B cell (primary cell): ENCODE results near the gene PTPRN2. TPM values are rescaled to one million over a fixed set of nuclear protein-coding genes. Genes with fewer than 3 reads are reported as not detected.

Experiments used
- ATAC-seq: fragments of 200-7000 bp; cut with Tn5 transposase; one replicate; pipeline ENCODE4 v1.10.0; 2021; ENCODE audit warnings: low read depth, mild to moderate bottlenecking, moderate number of reproducible peaks, moderate library complexity
- CTCF ChIA-PET: fragments of 350-600 bp; sonication (Branson Sonifier 250); formaldehyde crosslinking; loops from one replicate; lab custom pipeline; 2021; ENCODE audit warnings: antibody characterized with exemption, inconsistent platforms; lab: Charles Lee
- POLR2A ChIA-PET: fragments of 350-600 bp; sonication (Branson Sonifier 250); formaldehyde crosslinking; loops from one replicate; lab custom pipeline; 2021; ENCODE audit warnings: antibody characterized with exemption; lab: Charles Lee
- DNase-seq: peaks from one replicate; pipeline ENCODE4 v3.0.0; 2013
- H2AFZ ChIP-seq: 2 replicates; pipeline ENCODE4 v1.6.1; 2012; ENCODE audit warnings: mild to moderate bottlenecking, low read depth, low read length; ENCODE audit not compliant: insufficient read depth, poor library complexity, severe bottlenecking
- H3K27ac ChIP-seq, 2 donors: 1 replicate in 1 of 2; 2 replicates in 1 of 2; pipeline ENCODE4 v1.5.1; 2012 to 2013; ENCODE audit warnings: low read length in 2 of 2, mild to moderate bottlenecking in 2 of 2, moderate library complexity in 1 of 2
- H3K27me3 ChIP-seq, 4 experiments: fragments of 200-600 bp in 1 of 4; sonication (generic) in 1 of 4; replicated peaks in 1 of 4; 1 replicate in 2 of 4; 2 replicates in 2 of 4; pipeline versions ENCODE4 v1.6.1 to v1.7.0; 2013 to 2016; ENCODE audit warnings: low read length in 3 of 4, mild to moderate bottlenecking in 2 of 4, mixed read lengths in 1 of 4, moderate library complexity in 1 of 4; ENCODE audit not compliant: insufficient read depth in 4 of 4, control insufficient read depth in 3 of 4; ENCODE audit errors: control extremely low read depth in 1 of 4
- H3K36me3 ChIP-seq, 2 experiments: replicated peaks in 1 of 2; 1 replicate in 1 of 2; 2 replicates in 1 of 2; pipeline versions ENCODE4 v1.6.1 to v1.7.1; 2013; ENCODE audit warnings: low read length in 1 of 2; ENCODE audit not compliant: insufficient read depth in 2 of 2, control insufficient read depth in 1 of 2; ENCODE audit errors: control extremely low read depth in 1 of 2, extremely low read depth in 1 of 2
- H3K4me1 ChIP-seq, 2 donors: fragments of 200-600 bp in 1 of 2; sonication (generic) in 1 of 2; 1 replicate in 1 of 2; 2 replicates in 1 of 2; pipeline versions ENCODE4 v1.5.1 to v1.6.1; 2013 to 2017; ENCODE audit warnings: low read length in 2 of 2; ENCODE audit not compliant: control insufficient read depth in 2 of 2, insufficient read depth in 2 of 2
- H3K4me2 ChIP-seq: replicated peaks from 2 replicates; pipeline ENCODE3; 2012; ENCODE audit warnings: mild to moderate bottlenecking, low read depth, low read length; ENCODE audit not compliant: poor library complexity, severe bottlenecking
- H3K4me3 ChIP-seq, 5 experiments: fragments of 200-600 bp in 1 of 5; sonication (generic) in 1 of 5; 1 replicate in 3 of 5; 2 replicates in 2 of 5; pipeline versions ENCODE4 v1.5.1 to v1.7.0; 2011 to 2016; ENCODE audit warnings: low read length in 4 of 5, mild to moderate bottlenecking in 4 of 5, low read depth in 2 of 5, control low read depth in 1 of 5, moderate library complexity in 1 of 5; ENCODE audit not compliant: insufficient read depth in 1 of 5; ENCODE audit errors: control extremely low read depth in 1 of 5, extremely low read depth in 1 of 5
- H3K79me2 ChIP-seq: fragments of 200-600 bp; sonication (generic); one replicate; pipeline ENCODE4 v1.6.0; 2016; ENCODE audit warnings: low read length; ENCODE audit not compliant: control insufficient read depth, insufficient read depth
- H3K9ac ChIP-seq: fragments of 200-600 bp; sonication (generic); 2 replicates; pipeline ENCODE4 v1.6.1; 2017; ENCODE audit warnings: mild to moderate bottlenecking, low read length, moderate library complexity
- H3K9me3 ChIP-seq, 3 donors: one replicate each; pipeline versions ENCODE4 v1.6.1 to v1.7.1; 2013; ENCODE audit warnings: low read length in 2 of 3; ENCODE audit not compliant: control insufficient read depth in 2 of 3, insufficient read depth in 1 of 3; ENCODE audit errors: control extremely low read depth in 1 of 3
- H4K20me1 ChIP-seq: 2 replicates; pipeline ENCODE4 v1.6.0; 2012; ENCODE audit warnings: mild to moderate bottlenecking, low read length; ENCODE audit not compliant: insufficient read depth, control insufficient read depth, poor library complexity, severe bottlenecking
- H3K27ac Mint-ChIP-seq: one replicate; pipeline ENCODE4 v1.8.0; 2021; ENCODE audit warnings: mixed read lengths
- H3K27me3 Mint-ChIP-seq: one replicate; pipeline ENCODE4 v1.8.0; 2021; ENCODE audit warnings: mixed read lengths
- H3K4me1 Mint-ChIP-seq: one replicate; pipeline ENCODE4 v1.8.0; 2021; ENCODE audit warnings: mixed read lengths
- H3K4me3 Mint-ChIP-seq: one replicate; pipeline ENCODE4 v1.8.0; 2021; ENCODE audit warnings: mixed read lengths
- H3K9me3 Mint-ChIP-seq: one replicate; pipeline ENCODE4 v1.8.0; 2022; ENCODE audit warnings: mixed read lengths; ENCODE audit not compliant: insufficient read depth
- EZH2 ChIP-seq: IDR thresholded peaks from 2 replicates; pipeline ENCODE4 v1.6.1; 2012; ENCODE audit warnings: borderline replicate concordance, low read depth, mild to moderate bottlenecking, moderate library complexity, low read length; ENCODE audit not compliant: insufficient read depth, poor library complexity, severe bottlenecking
- WGBS: methylation state at CpG from one replicate; pipeline ENCODE4 v1.1.5; 2013; ENCODE audit warnings: missing lambda C conversion rate; ENCODE audit not compliant: insufficient coverage; 5-methylcytosine and 5-hydroxymethylcytosine counted together
- intact Hi-C: fragments of 100-400 bp; cut with micrococcal nuclease; formaldehyde crosslinking; loops from one replicate; pipeline ENCODE4 v1.10.0; 2022
- polyA plus RNA-seq: library from polyadenylated mRNA; depleted of rRNA; stranded (reverse); fragments of >200 nt; gene quantifications from 2 replicates; pipeline ENCODE4 v1.2.3, GENCODE V29; 2012
- total RNA-seq, 2 donors: library from RNA; stranded (reverse); fragments of 120-200 nt in 1 of 2; gene quantifications; 1 replicate in 1 of 2; 2 replicates in 1 of 2; pipeline versions ENCODE4 v1.2.3 to v1.2.4, GENCODE V29; 2013 to 2022
- TF ChIP-seq, protein P1 (sequence below): fragments of 200-600 bp; IDR thresholded peaks from one replicate; pipeline ENCODE4 v1.8.0; 2022; ENCODE audit warnings: antibody characterized with exemption, mild to moderate bottlenecking

Gene PTPRN2
- total and polyA plus RNA-seq, 2 donors (not counting 1 experiment from before 2014, with no cell fraction given) = 2.0 to 5.0 TPM

DNA sequence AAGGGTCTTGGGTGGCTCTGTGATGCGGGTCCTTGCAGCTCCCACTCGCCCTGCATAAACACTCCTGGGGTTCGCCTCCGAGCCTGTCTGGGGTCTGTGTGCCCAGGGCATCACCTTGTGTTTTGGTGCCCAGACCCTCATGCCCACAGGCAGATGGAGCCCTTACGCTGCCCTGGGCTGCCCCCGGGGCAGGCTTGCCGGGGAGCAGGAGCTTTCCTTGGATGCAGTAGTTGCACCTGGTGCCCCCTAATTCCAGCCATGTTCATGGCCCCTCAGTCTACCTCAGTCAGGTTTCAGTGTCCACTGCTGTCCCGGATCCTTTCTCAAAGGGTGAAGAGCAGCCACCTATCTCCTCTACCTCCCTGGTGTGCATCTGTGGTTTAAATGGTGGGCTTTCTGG is 396.0 kb downstream of the PTPRN2 start:
- no peaks in the 10 kb centered on the region for H3K4me1 ChIP-seq
- POLR2A ChIA-PET = no interaction called here
- no peak overlapping the region for H3K27ac Mint-ChIP-seq
- no peaks in the 10 kb centered on the region for H3K4me1 Mint-ChIP-seq
- H3K9ac ChIP-seq = no peak overlapping the region
- H4K20me1 ChIP-seq = no peaks in the 10 kb centered on the region
- no peak for DNase-seq
- peaks cover 9% of the 10 kb centered on the region for H3K9me3 Mint-ChIP-seq
- H3K27me3 ChIP-seq = no peaks in the 10 kb centered on the region
- H3K4me2 ChIP-seq = no peak overlapping the region
- no peak for TF ChIP-seq EZH2
- TF ChIP-seq, protein P1, sequence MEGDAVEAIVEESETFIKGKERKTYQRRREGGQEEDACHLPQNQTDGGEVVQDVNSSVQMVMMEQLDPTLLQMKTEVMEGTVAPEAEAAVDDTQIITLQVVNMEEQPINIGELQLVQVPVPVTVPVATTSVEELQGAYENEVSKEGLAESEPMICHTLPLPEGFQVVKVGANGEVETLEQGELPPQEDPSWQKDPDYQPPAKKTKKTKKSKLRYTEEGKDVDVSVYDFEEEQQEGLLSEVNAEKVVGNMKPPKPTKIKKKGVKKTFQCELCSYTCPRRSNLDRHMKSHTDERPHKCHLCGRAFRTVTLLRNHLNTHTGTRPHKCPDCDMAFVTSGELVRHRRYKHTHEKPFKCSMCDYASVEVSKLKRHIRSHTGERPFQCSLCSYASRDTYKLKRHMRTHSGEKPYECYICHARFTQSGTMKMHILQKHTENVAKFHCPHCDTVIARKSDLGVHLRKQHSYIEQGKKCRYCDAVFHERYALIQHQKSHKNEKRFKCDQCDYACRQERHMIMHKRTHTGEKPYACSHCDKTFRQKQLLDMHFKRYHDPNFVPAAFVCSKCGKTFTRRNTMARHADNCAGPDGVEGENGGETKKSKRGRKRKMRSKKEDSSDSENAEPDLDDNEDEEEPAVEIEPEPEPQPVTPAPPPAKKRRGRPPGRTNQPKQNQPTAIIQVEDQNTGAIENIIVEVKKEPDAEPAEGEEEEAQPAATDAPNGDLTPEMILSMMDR = no peak
- H3K27ac ChIP-seq = no peak overlapping the region
- H3K9me3 ChIP-seq = peaks cover 0 to 71% (median 7%) of the 10 kb centered on the region in 3 donors
- 97% methylated on average over 8 of the region's 8 CpGs for WGBS
- H3K4me3 Mint-ChIP-seq = no peak overlapping the region
- no peaks in the 10 kb centered on the region for H3K79me2 ChIP-seq
- no peak for ATAC-seq
- CTCF ChIA-PET = no interaction called here
- H2AFZ ChIP-seq = no peak overlapping the region
- no peaks in the 10 kb centered on the region for H3K36me3 ChIP-seq
- no peak overlapping the region for H3K4me3 ChIP-seq
- H3K27me3 Mint-ChIP-seq = no peaks in the 10 kb centered on the region
- intact Hi-C loops = no loop called here

DNA sequence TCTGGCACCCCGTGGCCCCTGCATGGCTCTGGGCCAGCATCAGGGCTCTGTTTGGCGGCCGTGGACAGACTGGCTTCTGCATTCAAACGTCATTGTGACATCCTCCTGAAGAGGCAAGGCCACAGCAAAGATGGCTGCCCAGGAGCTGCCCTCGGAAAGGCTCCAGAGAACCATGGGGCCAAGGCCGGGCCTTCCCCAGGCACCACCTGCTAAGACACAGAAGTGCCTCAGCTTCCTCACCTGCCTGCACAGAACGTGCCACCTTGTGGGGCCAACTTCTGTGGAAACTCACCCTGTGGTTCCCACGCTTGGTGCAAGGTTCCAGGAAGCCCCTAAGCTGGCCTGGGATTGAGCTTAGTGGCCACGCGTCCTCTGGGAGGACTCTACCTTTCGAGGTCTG is 396.9 kb downstream of the PTPRN2 start:
- H3K79me2 ChIP-seq = no peaks in the 10 kb centered on the region
- Mint-ChIP-seq H3K9me3 (peaks cover 9% of the 10 kb centered on the region), H3K27ac (no peak overlapping the region), H3K4me3 (no peak overlapping the region), H3K27me3 (no peaks in the 10 kb centered on the region), H3K4me1 (no peaks in the 10 kb centered on the region)
- 84% methylated on average over 11 of the region's 11 CpGs for whole genome bisulfite sequencing
- H3K9me3 ChIP-seq = peaks cover 0 to 72% (median 4%) of the 10 kb centered on the region in 3 donors
- TF ChIP-seq, protein P1 = no peak
- TF ChIP-seq EZH2 = no peak
- H3K4me3 ChIP-seq = no peak overlapping the region
- no peaks in the 10 kb centered on the region for H3K36me3 ChIP-seq
- H3K27me3 ChIP-seq = no peaks in the 10 kb centered on the region
- no peaks in the 10 kb centered on the region for H3K4me1 ChIP-seq
- H3K9ac ChIP-seq = no peak overlapping the region
- no peak overlapping the region for H3K4me2 ChIP-seq
- ChIA-PET POLR2A (no interaction called here), CTCF (no interaction called here)
- no peaks in the 10 kb centered on the region for H4K20me1 ChIP-seq
- DNase-seq = no peak
- no peak for ATAC-seq
- H3K27ac ChIP-seq = no peak overlapping the region
- no peak overlapping the region for H2AFZ ChIP-seq
- intact Hi-C loops = no loop called here
